GM12891 (cell line): Measurements from ENCODE around the gene SYT14.

Source experiments
- DNase-seq: peaks from one replicate; pipeline ENCODE4 v3.0.0; 2011; ENCODE audit warnings: low spot score; ENCODE audit not compliant: insufficient read length
- FAIRE-seq: peaks from 2 replicates; lab custom pipeline; 2011; peaks lifted over from hg19 to GRCh38; lab: Jason Lieb, UNC
- PAX5 ChIP-seq: IDR thresholded peaks from 2 replicates; pipeline ENCODE4 v1.6.1; 2011; ENCODE audit warnings: low read length, moderate library complexity, mild to moderate bottlenecking; ENCODE audit not compliant: insufficient read depth, severe bottlenecking
- POLR2A ChIP-seq: IDR thresholded peaks from 2 replicates; pipeline ENCODE4 v1.6.1; 2011; ENCODE audit warnings: low read depth, low read length, control low read depth
- POLR2AphosphoS5 ChIP-seq: IDR thresholded peaks from 2 replicates; pipeline ENCODE4 v1.6.1; 2011; ENCODE audit warnings: low read depth, low read length, control low read depth
- POU2F2 ChIP-seq: IDR thresholded peaks from 2 replicates; pipeline ENCODE4 v1.6.1; 2011; ENCODE audit warnings: low read depth, mild to moderate bottlenecking, control low read depth, low read length, moderate library complexity
- SPI1 ChIP-seq: IDR thresholded peaks from 2 replicates; pipeline ENCODE4 v1.6.1; 2011; ENCODE audit warnings: low read depth, low read length, control low read depth
- TAF1 ChIP-seq: IDR thresholded peaks from 2 replicates; pipeline ENCODE4 v1.6.1; 2011; ENCODE audit warnings: low read depth, low read length, control low read depth

The SYT14 gene

GRCh38 chr1:210070531-210070930, 132.5 kb downstream of the SYT14 start:
- no peak for TF ChIP-seq SPI1
- no peak for TF ChIP-seq POLR2AphosphoS5
- no peak for TF ChIP-seq PAX5
- FAIRE-seq, result no peak
- no peak for DNase-seq

- FAIRE-seq, result no peak
- DNase-seq, result no peak
- TF ChIP-seq POLR2AphosphoS5 (no peak), PAX5 (no peak), SPI1 (no peak), TAF1 (no peak), POU2F2 (no peak), POLR2A (no peak)
These were observed 134.1 kb downstream of the SYT14 start for GRCh38 chr1:210072129-210072528.

GRCh38 chr1:210072896-210073504, 135.0 kb downstream of the SYT14 start:
- no peak for TF ChIP-seq TAF1
- no peak for TF ChIP-seq POU2F2
- FAIRE-seq (no peak), DNase-seq (no peak)

- DNase-seq (no peak), FAIRE-seq (no peak)
- TF ChIP-seq TAF1, result no peak
- no peak for TF ChIP-seq SPI1
- TF ChIP-seq POU2F2, result no peak
- TF ChIP-seq POLR2A, result no peak
- TF ChIP-seq POLR2AphosphoS5, result no peak
- TF ChIP-seq PAX5, result no peak
These were observed 136.9 kb downstream of the SYT14 start for GRCh38 chr1:210074904-210075303.

- TF ChIP-seq PAX5, result no peak
- TF ChIP-seq POLR2A, result no peak
- TF ChIP-seq TAF1, result no peak
- TF ChIP-seq POLR2AphosphoS5, result no peak
- TF ChIP-seq SPI1, result no peak
- no peak for TF ChIP-seq POU2F2
- FAIRE-seq, result no peak
These were observed 138.6 kb downstream of the SYT14 start for GRCh38 chr1:210076620-210077019.

GRCh38 chr1:210081494-210081893, 143.5 kb downstream of the SYT14 start:
- TF ChIP-seq TAF1 (no peak), PAX5 (no peak), POLR2A (no peak), SPI1 (no peak), POLR2AphosphoS5 (no peak), POU2F2 (no peak)
- DNase-seq, result no peak
- no peak for FAIRE-seq

More at GRCh38 chr1:210076620-210077019, 138.6 kb downstream of the SYT14 start:
- no peak for DNase-seq

GRCh38 chr1:210085359-210085758, 147.3 kb downstream of the SYT14 start:
- DNase-seq (no peak), FAIRE-seq (no peak)
- TF ChIP-seq POLR2AphosphoS5, result no peak
- TF ChIP-seq POU2F2, result no peak

- FAIRE-seq (no peak), DNase-seq (no peak)
- no peak for TF ChIP-seq POU2F2
- TF ChIP-seq PAX5, result no peak
- no peak for TF ChIP-seq TAF1
- TF ChIP-seq POLR2A, result no peak
- TF ChIP-seq POLR2AphosphoS5, result no peak
- no peak for TF ChIP-seq SPI1
These were observed 149.0 kb downstream of the SYT14 start for GRCh38 chr1:210087058-210087457.

- FAIRE-seq (no peak), DNase-seq (no peak)
- TF ChIP-seq POU2F2, result no peak
- TF ChIP-seq POLR2A, result no peak
- no peak for TF ChIP-seq SPI1
- no peak for TF ChIP-seq PAX5
- no peak for TF ChIP-seq POLR2AphosphoS5
- no peak for TF ChIP-seq TAF1
These were observed 151.8 kb downstream of the SYT14 start for GRCh38 chr1:210089855-210090254.

- TF ChIP-seq POU2F2, result no peak
- no peak for TF ChIP-seq POLR2AphosphoS5
- no peak for TF ChIP-seq SPI1
- TF ChIP-seq TAF1, result no peak
- no peak for TF ChIP-seq POLR2A
- TF ChIP-seq PAX5, result no peak
- FAIRE-seq, result no peak
- no peak for DNase-seq
These were observed 154.3 kb downstream of the SYT14 start for GRCh38 chr1:210092366-210092765.

- DNase-seq, result no peak
- TF ChIP-seq POLR2A (no peak), POU2F2 (no peak), SPI1 (no peak), PAX5 (no peak), TAF1 (no peak)
- no peak for FAIRE-seq
These were observed 155.4 kb downstream of the SYT14 start for GRCh38 chr1:210093461-210093860.
